ENCODE data around the gene NR3C1. TPM values are rescaled to one million over a fixed set of nuclear protein-coding genes. Genes with fewer than 3 reads are reported as not detected.

The NR3C1 gene
- total RNA-seq, 1 donor from 2014 or later, result 2.3 TPM

- peaks cover 8% of the 10 kb centered on the region for H3K9me3 Mint-ChIP-seq (ENCODE audit: unreplicated experiment)
- no peaks in the 10 kb centered on the region for H3K36me3 Mint-ChIP-seq (ENCODE audit: unreplicated experiment)
- peaks cover 2% of the 10 kb centered on the region for H3K4me1 Mint-ChIP-seq (ENCODE audit: low read depth, unreplicated experiment)
- DNase-seq, result peak; percentile 90
- peak overlapping the region; percentile 96 for H3K27ac Mint-ChIP-seq (ENCODE audit: unreplicated experiment)
- no peak for TF ChIP-seq CTCF (IDR thresholded peaks at IDR 0.05; ENCODE audit: partially characterized antibody, unreplicated experiment)
- peak overlapping the region; percentile 96 for H3K4me3 Mint-ChIP-seq (ENCODE audit: unreplicated experiment)
- peaks cover 9% of the 10 kb centered on the region for H3K27me3 Mint-ChIP-seq (ENCODE audit: unreplicated experiment)
Measured at GRCh38 chr5:143405063-143405848, 1.8 kb upstream of the NR3C1 start.

- Mint-ChIP-seq H3K36me3 (ENCODE audit: unreplicated experiment) (no peaks in the 10 kb centered on the region), H3K27me3 (ENCODE audit: unreplicated experiment) (peaks cover 9% of the 10 kb centered on the region), H3K27ac (ENCODE audit: unreplicated experiment) (peak overlapping the region; percentile 86), H3K4me3 (ENCODE audit: unreplicated experiment) (peak overlapping the region; percentile 96), H3K4me1 (ENCODE audit: low read depth, unreplicated experiment) (peaks cover 2% of the 10 kb centered on the region), H3K9me3 (ENCODE audit: unreplicated experiment) (peaks cover 8% of the 10 kb centered on the region)
- DNase-seq, result peak; percentile 32
- no peak for TF ChIP-seq CTCF (IDR thresholded peaks at IDR 0.05; ENCODE audit: partially characterized antibody, unreplicated experiment)
Measured at GRCh38 chr5:143404416-143405062, 1.1 kb upstream of the NR3C1 start.

- TF ChIP-seq CTCF (IDR thresholded peaks at IDR 0.05; ENCODE audit: partially characterized antibody, unreplicated experiment), result no peak
- Mint-ChIP-seq H3K27me3 (ENCODE audit: unreplicated experiment) (peaks cover 9% of the 10 kb centered on the region), H3K9me3 (ENCODE audit: unreplicated experiment) (peaks cover 8% of the 10 kb centered on the region), H3K4me1 (ENCODE audit: low read depth, unreplicated experiment) (peaks cover 2% of the 10 kb centered on the region), H3K36me3 (ENCODE audit: unreplicated experiment) (no peaks in the 10 kb centered on the region), H3K27ac (ENCODE audit: unreplicated experiment) (no peak overlapping the region), H3K4me3 (ENCODE audit: unreplicated experiment) (no peak overlapping the region)
- no peak for DNase-seq
Measured at GRCh38 chr5:143403334-143403592, 223 bp downstream of the NR3C1 start.

- Mint-ChIP-seq H3K27me3 (ENCODE audit: unreplicated experiment) (peaks cover 9% of the 10 kb centered on the region), H3K27ac (ENCODE audit: unreplicated experiment) (no peak overlapping the region), H3K4me3 (ENCODE audit: unreplicated experiment) (peak overlapping the region; percentile 82), H3K4me1 (ENCODE audit: low read depth, unreplicated experiment) (peaks cover 2% of the 10 kb centered on the region), H3K36me3 (ENCODE audit: unreplicated experiment) (no peaks in the 10 kb centered on the region), H3K9me3 (ENCODE audit: unreplicated experiment) (peaks cover 8% of the 10 kb centered on the region)
- no peak for TF ChIP-seq CTCF (IDR thresholded peaks at IDR 0.05; ENCODE audit: partially characterized antibody, unreplicated experiment)
- DNase-seq, result peak; percentile 57
Measured at GRCh38 chr5:143402553-143403333, 743 bp downstream of the NR3C1 start.

Measured in glutamatergic neuron (in vitro differentiated cells).